Smooth muscle cell (in vitro differentiated cells): ENCODE measurements around the gene JOSD1. TPM values are rescaled to one million over a fixed set of nuclear protein-coding genes. Genes with fewer than 3 reads are reported as not detected.

Experiments
- DNase-seq: peaks from one replicate; lab custom pipeline; 2025; ENCODE audit not compliant: unreplicated experiment; lab: John Stamatoyannopoulos, UW
- H2AFZ ChIP-seq: fragments of 200-600 bp; sonication (generic); 2 replicates; pipeline ENCODE4 v1.6.0; 2016; ENCODE audit warnings: antibody characterized with exemption, low read depth, mild to moderate bottlenecking
- H3F3A ChIP-seq: fragments of 200-600 bp; sonication (generic); 2 replicates; pipeline ENCODE4 v1.6.0; 2017; ENCODE audit warnings: antibody characterized with exemption, low read depth
- H3K27ac ChIP-seq: fragments of 200-600 bp; sonication (generic); 2 replicates; pipeline ENCODE4 v1.5.1; 2016; ENCODE audit warnings: low read depth, mild to moderate bottlenecking
- H3K27me3 ChIP-seq: fragments of 200-600 bp; sonication (generic); 2 replicates; pipeline ENCODE4 v1.6.1; 2016; ENCODE audit warnings: low read depth, mild to moderate bottlenecking
- H3K36me3 ChIP-seq: fragments of 200-600 bp; sonication (generic); 2 replicates; pipeline ENCODE4 v1.5.1; 2016; ENCODE audit warnings: low read depth
- H3K4me1 ChIP-seq: fragments of 200-600 bp; sonication (generic); 2 replicates; pipeline ENCODE4 v1.5.1; 2016; ENCODE audit warnings: low read depth
- H3K4me2 ChIP-seq: fragments of 200-600 bp; sonication (generic); 2 replicates; pipeline ENCODE4 v1.6.0; 2016; ENCODE audit warnings: mild to moderate bottlenecking
- H3K4me3 ChIP-seq: fragments of 200-600 bp; sonication (generic); 2 replicates; pipeline ENCODE4 v1.5.1; 2016; ENCODE audit warnings: mild to moderate bottlenecking
- H3K79me2 ChIP-seq: fragments of 200-600 bp; sonication (generic); 2 replicates; pipeline ENCODE4 v1.6.0; 2016; ENCODE audit warnings: low read depth, mild to moderate bottlenecking
- H3K9ac ChIP-seq: fragments of 200-600 bp; sonication (generic); 2 replicates; pipeline ENCODE4 v1.6.0; 2016; ENCODE audit warnings: low read depth
- H3K9me3 ChIP-seq: fragments of 200-600 bp; sonication (generic); replicated peaks from 2 replicates; pipeline ENCODE4 v1.5.1; 2016; ENCODE audit warnings: low read depth
- H4K20me1 ChIP-seq: fragments of 200-600 bp; sonication (generic); 2 replicates; pipeline ENCODE4 v1.6.0; 2016; ENCODE audit warnings: low read depth
- CTCF ChIP-seq: fragments of 200-600 bp; sonication (generic); IDR thresholded peaks from 2 replicates; pipeline ENCODE4 v1.5.1; 2017; ENCODE audit warnings: borderline replicate concordance, mild to moderate bottlenecking, antibody characterized with exemption; ENCODE audit not compliant: insufficient read depth, poor library complexity, severe bottlenecking
- WGBS: methylation state at CpG from one replicate; pipeline ENCODE4 v1.1.7; 2016; ENCODE audit warnings: low lambda C conversion rate; 5-methylcytosine and 5-hydroxymethylcytosine counted together
- polyA plus RNA-seq: library from polyadenylated mRNA; unstranded; fragments of >200 nt; fragmentation: Nextera tagmentation; extraction: Ambion mirVana; gene quantifications from 2 replicates; pipeline ENCODE4 v1.2.1, GENCODE V29; 2016
- total RNA-seq: library from RNA; depleted of rRNA; stranded (reverse); fragments of >200 nt; gene quantifications from 2 replicates; pipeline ENCODE4 v1.2.3, GENCODE V29; 2014

JOSD1 gene
- total and polyA plus RNA-seq, 2 experiments from 2014 or later: 6.2 to 38.9 TPM

GRCh38 chr22:38725900-38726655 lies 25.3 kb upstream of the JOSD1 start:
- Histone ChIP-seq H4K20me1 (peaks cover 4% of the 10 kb centered on the region), H3K9ac (no peak overlapping the region), H3K27ac (no peak overlapping the region), H3K4me1 (no peaks in the 10 kb centered on the region), H3K36me3 (peaks cover 5% of the 10 kb centered on the region), H3K4me2 (no peak overlapping the region), H3F3A (no peaks in the 10 kb centered on the region), H3K4me3 (no peak overlapping the region), H3K27me3 (no peaks in the 10 kb centered on the region), H3K79me2 (no peaks in the 10 kb centered on the region), H3K9me3 (no peaks in the 10 kb centered on the region), H2AFZ (no peak overlapping the region)
- no peak for DNase-seq
- TF ChIP-seq CTCF: no peak
- 98% methylated on average over 18 of the region's 18 CpGs for WGBS

- H3K9me3 ChIP-seq: no peaks in the 10 kb centered on the region
- no peak overlapping the region for H3K4me2 ChIP-seq
- H3K4me3 ChIP-seq: no peak overlapping the region
- H3K27me3 ChIP-seq: no peaks in the 10 kb centered on the region
- peak; percentile 42 for TF ChIP-seq CTCF
- peaks cover 10% of the 10 kb centered on the region for H4K20me1 ChIP-seq
- DNase-seq: no peak
- no peak overlapping the region for H3K27ac ChIP-seq
- H3K36me3 ChIP-seq: peaks cover under 1% of the 10 kb centered on the region
- H2AFZ ChIP-seq: no peak overlapping the region
- H3K79me2 ChIP-seq: no peaks in the 10 kb centered on the region
- WGBS: 90% methylated on average over 3 of the region's 3 CpGs
- H3K9ac ChIP-seq: no peak overlapping the region
- H3K4me1 ChIP-seq: no peaks in the 10 kb centered on the region
- no peaks in the 10 kb centered on the region for H3F3A ChIP-seq
Observed at GRCh38 chr22:38724926-38725571, 24.3 kb upstream of the JOSD1 start.

- Histone ChIP-seq H2AFZ (no peak overlapping the region), H4K20me1 (peaks cover 14% of the 10 kb centered on the region), H3K36me3 (no peaks in the 10 kb centered on the region), H3K9me3 (no peaks in the 10 kb centered on the region), H3F3A (no peaks in the 10 kb centered on the region), H3K9ac (no peak overlapping the region), H3K27me3 (no peaks in the 10 kb centered on the region), H3K4me2 (no peak overlapping the region), H3K27ac (no peak overlapping the region), H3K4me1 (no peaks in the 10 kb centered on the region), H3K79me2 (no peaks in the 10 kb centered on the region), H3K4me3 (no peak overlapping the region)
- WGBS: 96% methylated on average over 7 of the region's 7 CpGs
- TF ChIP-seq CTCF: no peak
- DNase-seq: no peak
Observed at GRCh38 chr22:38724176-38724575, 23.4 kb upstream of the JOSD1 start.
